Activated B cell treated with CpG ODN at 0.5 μM for 24 hours (primary cell): ENCODE measurements around the gene CETN2. TPM values are rescaled to one million over a fixed set of nuclear protein-coding genes. Genes with fewer than 3 reads are reported as not detected.

ENCODE experiments used
- ATAC-seq: fragments of 200-7000 bp; cut with Tn5 transposase; one replicate; pipeline ENCODE4 v1.10.0; 2021; ENCODE audit warnings: low read depth, mild to moderate bottlenecking, moderate library complexity
- CTCF ChIA-PET: fragments of 350-600 bp; sonication (Branson Sonifier 250); formaldehyde crosslinking; loops from one replicate; lab custom pipeline; 2021; ENCODE audit warnings: antibody characterized with exemption; lab: Charles Lee
- POLR2A ChIA-PET: fragments of 350-600 bp; sonication (Branson Sonifier 250); formaldehyde crosslinking; loops from one replicate; lab custom pipeline; 2021; ENCODE audit warnings: antibody characterized with exemption; lab: Charles Lee
- DNase-seq: peaks from one replicate; pipeline ENCODE4 v3.0.0; 2022
- H3K27ac Mint-ChIP-seq: one replicate; pipeline ENCODE4 v1.8.0; 2020; ENCODE audit warnings: mixed read lengths
- H3K27me3 Mint-ChIP-seq: one replicate; pipeline ENCODE4 v1.8.0; 2021; ENCODE audit warnings: mixed read lengths
- H3K36me3 Mint-ChIP-seq: one replicate; pipeline ENCODE4 v1.8.0; 2021; ENCODE audit warnings: low read depth, mixed read lengths
- H3K4me1 Mint-ChIP-seq: one replicate; pipeline ENCODE4 v1.8.0; 2021; ENCODE audit warnings: mixed read lengths
- H3K4me3 Mint-ChIP-seq: one replicate; pipeline ENCODE4 v1.8.0; 2020; ENCODE audit warnings: mild to moderate bottlenecking, mixed read lengths
- H3K9me3 Mint-ChIP-seq: one replicate; pipeline ENCODE4 v1.8.0; 2020; ENCODE audit warnings: mixed read lengths
- CTCF ChIP-seq: fragments of 200-600 bp; IDR thresholded peaks from one replicate; pipeline ENCODE4 v1.8.0; 2022; ENCODE audit warnings: antibody characterized with exemption, mild to moderate bottlenecking
- intact Hi-C: fragments of 100-400 bp; cut with micrococcal nuclease; formaldehyde crosslinking; loops from one replicate; pipeline ENCODE4 v1.15.1; 2024
- total RNA-seq: library from RNA; stranded (reverse); gene quantifications from 2 replicates; pipeline ENCODE4 v1.2.3, GENCODE V29; 2022

CETN2 gene
- total RNA-seq, 1 donor from 2014 or later: 13.3 TPM

DNA sequence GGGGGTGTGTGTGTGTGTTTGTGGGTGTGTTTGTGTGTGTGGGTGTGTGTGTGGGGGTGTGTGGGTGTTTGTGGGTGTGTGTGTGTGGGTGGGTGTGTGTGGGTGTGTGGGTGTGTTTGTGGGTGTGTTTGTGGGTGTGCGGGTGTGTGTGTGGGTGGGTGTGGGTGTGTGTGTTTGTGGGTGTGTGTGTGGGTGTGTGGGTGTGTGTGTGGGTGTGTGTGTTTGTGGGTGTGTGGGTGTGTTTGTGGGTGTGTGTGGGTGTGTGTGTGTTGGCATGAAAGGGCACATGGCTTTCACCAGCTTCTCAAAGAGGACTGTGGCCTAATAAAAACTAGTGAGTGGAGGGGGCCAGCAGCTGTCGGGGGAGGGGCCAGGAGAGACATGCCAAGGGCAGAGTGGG, 42.0 kb upstream of the CETN2 start:
- Mint-ChIP-seq H3K4me3 (no peak overlapping the region), H3K9me3 (no peaks in the 10 kb centered on the region), H3K36me3 (peaks cover 39% of the 10 kb centered on the region), H3K27ac (no peak overlapping the region), H3K27me3 (no peaks in the 10 kb centered on the region), H3K4me1 (peaks cover 7% of the 10 kb centered on the region)
- TF ChIP-seq CTCF: no peak
- POLR2A ChIA-PET: no interaction called here
- CTCF ChIA-PET: no interaction called here
- ATAC-seq: no peak
- intact Hi-C loops: no loop called here
- DNase-seq: no peak

GRCh38 chrX:152871260-152871659, 40.7 kb upstream of the CETN2 start:
- intact Hi-C loops: no loop called here
- no peak for TF ChIP-seq CTCF
- H3K4me3 Mint-ChIP-seq: no peak overlapping the region
- H3K27ac Mint-ChIP-seq: no peak overlapping the region
- H3K36me3 Mint-ChIP-seq: peaks cover 46% of the 10 kb centered on the region
- peaks cover 7% of the 10 kb centered on the region for H3K4me1 Mint-ChIP-seq
- POLR2A ChIA-PET: interaction anchor here (0.6 kb wide), 1 partner anchor 555 kb away, joined by 3 read pairs; no protein-coding TSS in a partner anchor
- DNase-seq (no peak), ATAC-seq (no peak)
- no peaks in the 10 kb centered on the region for H3K9me3 Mint-ChIP-seq
- CTCF ChIA-PET: no interaction called here
- H3K27me3 Mint-ChIP-seq: no peaks in the 10 kb centered on the region

DNA sequence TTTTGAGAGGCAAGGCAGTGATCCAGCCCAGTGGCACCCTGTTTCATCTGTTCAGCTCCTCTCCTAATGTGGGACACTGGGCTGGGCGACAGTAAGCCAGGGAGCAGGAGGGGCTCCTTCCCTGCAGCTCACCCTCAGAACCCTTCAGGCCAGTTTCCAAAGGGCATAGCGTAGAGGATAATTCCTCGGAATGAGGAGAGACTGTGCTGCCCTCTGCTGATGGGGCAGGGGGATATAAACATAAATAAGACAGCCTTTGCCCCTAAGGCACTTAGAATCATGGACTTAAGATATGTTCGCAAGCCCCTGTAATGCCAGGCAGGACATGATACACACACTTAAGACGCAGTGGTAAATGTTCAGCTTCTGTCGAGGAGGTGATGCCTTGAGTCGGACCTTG, 39.4 kb upstream of the CETN2 start:
- CTCF ChIA-PET: no interaction called here
- no peak overlapping the region for H3K4me3 Mint-ChIP-seq
- intact Hi-C loops: no loop called here
- POLR2A ChIA-PET: no interaction called here
- no peaks in the 10 kb centered on the region for H3K27me3 Mint-ChIP-seq
- H3K4me1 Mint-ChIP-seq: peaks cover 7% of the 10 kb centered on the region
- no peak for TF ChIP-seq CTCF
- H3K9me3 Mint-ChIP-seq: no peaks in the 10 kb centered on the region
- ATAC-seq (no peak), DNase-seq (no peak)
- H3K27ac Mint-ChIP-seq: no peak overlapping the region
- H3K36me3 Mint-ChIP-seq: peaks cover 54% of the 10 kb centered on the region

GRCh38 chrX:152866386-152866785, 35.8 kb upstream of the CETN2 start:
- Mint-ChIP-seq H3K9me3 (no peaks in the 10 kb centered on the region), H3K27me3 (no peaks in the 10 kb centered on the region), H3K4me3 (no peak overlapping the region), H3K27ac (no peak overlapping the region), H3K36me3 (peaks cover 64% of the 10 kb centered on the region), H3K4me1 (no peaks in the 10 kb centered on the region)
- ATAC-seq (no peak), DNase-seq (no peak)
- no peak for TF ChIP-seq CTCF
- CTCF ChIA-PET: no interaction called here
- POLR2A ChIA-PET: interaction anchor here (0.7 kb wide), 1 partner anchor 15 kb away, joined by 3 read pairs; no protein-coding TSS in a partner anchor
- intact Hi-C loops: no loop called here

GRCh38 chrX:152865232-152865920, 34.8 kb upstream of the CETN2 start:
- DNase-seq (no peak), ATAC-seq (no peak)
- Mint-ChIP-seq H3K36me3 (peaks cover 64% of the 10 kb centered on the region), H3K27ac (no peak overlapping the region), H3K4me1 (no peaks in the 10 kb centered on the region), H3K4me3 (no peak overlapping the region), H3K27me3 (no peaks in the 10 kb centered on the region), H3K9me3 (no peaks in the 10 kb centered on the region)
- intact Hi-C loops: no loop called here
- ChIA-PET POLR2A (no interaction called here), CTCF (no interaction called here)
- TF ChIP-seq CTCF: no peak
